Fibroblast of mammary gland (primary cell): ENCODE measurements around the gene LMX1A.

Experiments
- DNase-seq: peaks from one replicate; pipeline ENCODE4 v3.0.0-alpha.2; 2010; ENCODE audit warnings: low read depth
- H3K4me3 ChIP-seq: 2 replicates; pipeline ENCODE4 v1.5.1; 2011; ENCODE audit warnings: low read depth, mild to moderate bottlenecking, low read length, moderate library complexity; ENCODE audit not compliant: control insufficient read depth
- TF ChIP-seq, protein P1 (sequence below): conservative IDR thresholded peaks from 2 replicates; pipeline ENCODE4 v1.5.1; 2011; ENCODE audit warnings: low read depth, low read length, inconsistent platforms; ENCODE audit not compliant: control insufficient read depth, insufficient read depth

The LMX1A gene

DNA sequence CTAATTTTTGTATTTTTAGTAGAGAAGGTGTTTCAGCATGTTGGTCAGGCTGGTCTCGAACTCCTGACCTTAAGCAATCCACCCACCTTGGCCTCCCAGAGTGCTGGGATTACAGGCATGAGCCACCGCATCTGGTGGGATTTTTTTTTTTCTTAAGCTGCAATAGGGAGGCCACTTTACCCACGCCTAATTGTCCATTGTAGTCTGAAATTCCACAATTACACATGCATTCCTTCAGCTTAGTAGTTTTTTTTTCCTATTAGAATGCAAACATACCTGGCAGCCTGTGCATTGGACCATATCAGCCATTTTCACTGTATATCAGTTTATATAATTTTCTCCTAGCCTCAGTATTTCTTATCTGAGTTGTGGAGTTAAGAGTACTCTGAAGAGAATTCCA is 186.8 kb downstream of the LMX1A start:
- TF ChIP-seq, protein P1, sequence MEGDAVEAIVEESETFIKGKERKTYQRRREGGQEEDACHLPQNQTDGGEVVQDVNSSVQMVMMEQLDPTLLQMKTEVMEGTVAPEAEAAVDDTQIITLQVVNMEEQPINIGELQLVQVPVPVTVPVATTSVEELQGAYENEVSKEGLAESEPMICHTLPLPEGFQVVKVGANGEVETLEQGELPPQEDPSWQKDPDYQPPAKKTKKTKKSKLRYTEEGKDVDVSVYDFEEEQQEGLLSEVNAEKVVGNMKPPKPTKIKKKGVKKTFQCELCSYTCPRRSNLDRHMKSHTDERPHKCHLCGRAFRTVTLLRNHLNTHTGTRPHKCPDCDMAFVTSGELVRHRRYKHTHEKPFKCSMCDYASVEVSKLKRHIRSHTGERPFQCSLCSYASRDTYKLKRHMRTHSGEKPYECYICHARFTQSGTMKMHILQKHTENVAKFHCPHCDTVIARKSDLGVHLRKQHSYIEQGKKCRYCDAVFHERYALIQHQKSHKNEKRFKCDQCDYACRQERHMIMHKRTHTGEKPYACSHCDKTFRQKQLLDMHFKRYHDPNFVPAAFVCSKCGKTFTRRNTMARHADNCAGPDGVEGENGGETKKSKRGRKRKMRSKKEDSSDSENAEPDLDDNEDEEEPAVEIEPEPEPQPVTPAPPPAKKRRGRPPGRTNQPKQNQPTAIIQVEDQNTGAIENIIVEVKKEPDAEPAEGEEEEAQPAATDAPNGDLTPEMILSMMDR = no peak
- no peak for DNase-seq
- H3K4me3 ChIP-seq = no peak overlapping the region

DNA sequence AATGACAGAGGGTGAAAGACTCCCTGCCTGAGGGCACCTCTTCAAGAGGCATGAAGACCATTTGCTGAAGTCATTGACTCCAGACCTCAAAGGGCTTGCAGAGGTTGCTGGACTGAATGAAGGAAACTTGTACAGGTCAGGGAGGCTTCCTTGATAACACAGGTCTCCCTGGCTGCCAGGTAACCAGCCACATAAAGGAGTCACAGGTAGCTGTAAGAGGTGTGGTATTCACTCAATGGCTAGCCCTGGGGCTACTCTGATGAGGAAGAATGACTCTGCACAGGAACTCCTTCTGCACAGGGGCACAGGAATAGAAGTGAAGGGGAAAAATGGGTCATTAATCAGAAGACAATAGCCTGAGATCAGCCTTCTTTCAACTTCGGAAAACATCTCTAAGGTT is 187.5 kb downstream of the LMX1A start:
- no peak overlapping the region for H3K4me3 ChIP-seq
- no peak for DNase-seq
- TF ChIP-seq, protein P1 = no peak

- TF ChIP-seq, protein P1 = no peak
- DNase-seq = no peak
- no peak overlapping the region for H3K4me3 ChIP-seq
These were observed 188.0 kb downstream of the LMX1A start for GRCh38 chr1:165168467-165168866.

DNA sequence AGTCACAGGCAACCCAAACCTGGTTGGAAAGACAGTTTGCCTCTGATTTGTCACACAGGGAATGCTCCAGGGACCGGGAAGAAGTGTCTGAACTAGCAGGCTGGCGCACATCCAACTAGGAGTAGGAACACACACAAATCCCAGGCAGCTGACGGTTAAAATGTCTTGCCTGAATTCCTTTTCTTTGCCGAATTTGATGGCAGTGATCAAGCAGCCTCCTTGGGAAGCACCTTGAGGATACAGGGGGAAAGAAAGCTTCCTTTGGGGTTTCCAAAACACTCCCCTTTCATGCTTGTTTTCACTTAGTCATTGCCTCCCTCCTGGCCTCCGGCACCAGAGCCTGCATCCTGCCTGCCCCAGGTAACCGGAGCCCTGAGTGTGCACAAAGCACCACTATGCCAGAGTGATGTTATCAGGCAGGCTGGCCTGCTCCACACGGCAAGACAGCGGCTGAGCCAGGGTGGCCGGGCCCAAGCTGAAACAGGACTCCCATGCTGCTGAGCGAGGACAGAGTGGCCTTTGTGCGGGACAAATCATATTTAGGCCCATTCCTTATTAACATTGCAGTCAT is 193.8 kb downstream of the LMX1A start:
- DNase-seq = no peak
- TF ChIP-seq, protein P1 = no peak
- no peak overlapping the region for H3K4me3 ChIP-seq

DNA sequence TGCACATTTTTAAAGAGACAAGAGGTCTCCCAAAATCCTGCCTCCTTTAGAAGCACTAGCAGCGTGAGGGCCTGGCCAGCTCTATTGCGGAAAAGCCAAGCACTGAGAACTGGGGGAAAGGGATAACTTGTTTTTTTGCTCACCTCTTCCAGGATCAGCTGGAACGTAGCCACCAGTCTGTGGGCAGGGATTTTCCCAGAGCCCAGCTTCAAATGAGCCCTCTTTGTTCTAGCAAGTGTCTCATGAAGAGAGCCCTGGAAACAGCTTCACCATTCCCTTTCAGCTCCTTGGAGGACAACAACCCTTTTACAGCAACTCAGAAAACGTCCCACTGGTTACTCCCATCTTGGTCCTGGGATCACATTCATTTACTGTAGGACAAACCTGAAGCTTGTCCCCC is 195.4 kb downstream of the LMX1A start:
- no peak for DNase-seq
- TF ChIP-seq, protein P1 = no peak
- no peak overlapping the region for H3K4me3 ChIP-seq

GRCh38 chr1:165153182-165153581 is 203.3 kb downstream of the LMX1A start:
- DNase-seq = no peak
- H3K4me3 ChIP-seq = no peak overlapping the region
- TF ChIP-seq, protein P1 = no peak

DNA sequence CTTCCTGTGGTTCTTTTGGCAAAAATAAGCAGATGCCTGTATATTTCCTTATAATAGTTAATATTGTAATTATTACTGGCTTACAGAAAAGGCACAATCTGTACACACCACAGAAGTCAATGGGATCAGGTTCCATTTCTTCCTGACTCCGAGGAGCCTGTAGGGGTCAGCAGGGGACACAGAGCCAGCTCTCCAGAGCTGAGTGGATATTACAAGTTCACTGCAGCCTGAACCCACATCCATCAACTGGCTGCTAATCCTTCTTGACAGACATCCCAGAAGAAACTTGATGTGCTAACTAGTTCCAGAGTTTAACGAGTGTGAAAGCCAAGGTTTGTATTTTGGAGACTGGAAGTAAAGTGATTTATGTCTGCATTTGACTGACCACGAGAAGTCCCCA is 203.8 kb downstream of the LMX1A start:
- H3K4me3 ChIP-seq = no peak overlapping the region
- peak; percentile 2 for DNase-seq
- TF ChIP-seq, protein P1 = no peak
